Trophoblast cell (in vitro differentiated cells and primary cell): ENCODE results near the gene CFL1.
A peak's percentile ranks its signal among the peaks of the same experiment; 100 is the strongest.
"Not testable (repeated sequence)": the region's sequence is repeated elsewhere in the genome, so short reads cannot be mapped to it uniquely, and the experiment has no call there.

Experiments
- DNase-seq, 2 donors: peaks; one replicate each; pipeline ENCODE4 v3.0.0-alpha.2; 2016
- H2AFZ ChIP-seq: 2 replicates; pipeline ENCODE4 v1.6.1; 2013; ENCODE audit warnings: low read length, moderate library complexity, mild to moderate bottlenecking; ENCODE audit not compliant: insufficient read depth, poor library complexity
- H2AK5ac ChIP-seq: 2 replicates; pipeline ENCODE4 v1.6.1; 2013; ENCODE audit warnings: mild to moderate bottlenecking, low read length
- H2BK120ac ChIP-seq: 2 replicates; pipeline ENCODE4 v1.6.1; 2013; ENCODE audit warnings: low read length, mild to moderate bottlenecking, moderate library complexity; ENCODE audit not compliant: insufficient read depth, poor library complexity
- H2BK12ac ChIP-seq: 2 replicates; pipeline ENCODE4 v1.6.1; 2013; ENCODE audit warnings: mild to moderate bottlenecking, low read length, moderate library complexity
- H2BK5ac ChIP-seq: 2 replicates; pipeline ENCODE4 v1.6.1; 2013; ENCODE audit warnings: low read length, low read depth, moderate library complexity, mild to moderate bottlenecking; ENCODE audit not compliant: poor library complexity
- H3K14ac ChIP-seq: 2 replicates; pipeline ENCODE4 v1.6.1; 2013; ENCODE audit warnings: mild to moderate bottlenecking, low read length
- H3K18ac ChIP-seq: 2 replicates; pipeline ENCODE4 v1.6.1; 2013; ENCODE audit warnings: mild to moderate bottlenecking, low read length
- H3K23ac ChIP-seq: 2 replicates; pipeline ENCODE4 v1.6.1; 2013; ENCODE audit warnings: low read length
- H3K27ac ChIP-seq: 2 replicates; pipeline ENCODE4 v1.5.1; 2013; ENCODE audit warnings: low read depth, mild to moderate bottlenecking, inconsistent platforms, low read length, moderate library complexity
- H3K27me3 ChIP-seq: 2 replicates; pipeline ENCODE4 v1.6.1; 2013; ENCODE audit warnings: inconsistent platforms, mild to moderate bottlenecking, low read length, moderate library complexity; ENCODE audit not compliant: insufficient read depth
- H3K36me3 ChIP-seq, 2 experiments: 1 replicate in 1 of 2; 2 replicates in 1 of 2; pipeline ENCODE4 v1.6.1; 2013; ENCODE audit warnings: low read length in 2 of 2, mild to moderate bottlenecking in 2 of 2, moderate library complexity in 1 of 2; ENCODE audit not compliant: insufficient read depth in 2 of 2, control insufficient read depth in 1 of 2
- H3K4ac ChIP-seq: 2 replicates; pipeline ENCODE4 v1.6.1; 2013; ENCODE audit warnings: low read depth, mild to moderate bottlenecking, low read length, moderate library complexity
- H3K4me1 ChIP-seq, 2 experiments: 1 replicate in 1 of 2; 2 replicates in 1 of 2; pipeline ENCODE4 v1.6.1; 2013; ENCODE audit warnings: low read length in 2 of 2, mild to moderate bottlenecking in 2 of 2, moderate library complexity in 1 of 2; ENCODE audit not compliant: insufficient read depth in 2 of 2, control insufficient read depth in 1 of 2
- H3K4me2 ChIP-seq: 2 replicates; pipeline ENCODE4 v1.6.1; 2013; ENCODE audit warnings: inconsistent platforms, mild to moderate bottlenecking, low read length, moderate library complexity
- H3K4me3 ChIP-seq: 2 replicates; pipeline ENCODE4 v1.5.1; 2013; ENCODE audit warnings: mild to moderate bottlenecking, low read depth, low read length, inconsistent platforms
- H3K79me1 ChIP-seq: one replicate; pipeline ENCODE4 v1.6.1; 2013; ENCODE audit warnings: low read length
- H3K79me2 ChIP-seq: 2 replicates; pipeline ENCODE4 v1.6.1; 2013; ENCODE audit warnings: low read length, mild to moderate bottlenecking; ENCODE audit not compliant: control insufficient read depth, insufficient read depth, poor library complexity
- H3K9ac ChIP-seq: 2 replicates; pipeline ENCODE4 v1.6.1; 2013; ENCODE audit warnings: mild to moderate bottlenecking, low read length
- H3K9me3 ChIP-seq: 2 replicates; pipeline ENCODE4 v1.6.1; 2013; ENCODE audit warnings: low read depth, mild to moderate bottlenecking, control low read depth, inconsistent platforms, low read length; ENCODE audit not compliant: insufficient read depth
- H4K12ac ChIP-seq: 2 replicates; pipeline ENCODE4 v1.6.1; 2013; ENCODE audit warnings: low read depth, mild to moderate bottlenecking, low read length, moderate library complexity
- H4K8ac ChIP-seq: 2 replicates; pipeline ENCODE4 v1.6.1; 2013; ENCODE audit warnings: low read depth, mild to moderate bottlenecking, low read length, moderate library complexity
- H4K91ac ChIP-seq: one replicate; pipeline ENCODE4 v1.6.1; 2013; ENCODE audit warnings: low read depth, mild to moderate bottlenecking, low read length, moderate library complexity
- WGBS: extraction: QIAGEN DNeasy Blood & Tissue Kit; methylation state at CpG from one replicate; pipeline ENCODE4 v1.1.7; 2013; ENCODE audit warnings: missing lambda C conversion rate; ENCODE audit not compliant: insufficient read length, insufficient coverage; ENCODE audit errors: extremely low coverage; 5-methylcytosine and 5-hydroxymethylcytosine counted together

The CFL1 gene

DNA sequence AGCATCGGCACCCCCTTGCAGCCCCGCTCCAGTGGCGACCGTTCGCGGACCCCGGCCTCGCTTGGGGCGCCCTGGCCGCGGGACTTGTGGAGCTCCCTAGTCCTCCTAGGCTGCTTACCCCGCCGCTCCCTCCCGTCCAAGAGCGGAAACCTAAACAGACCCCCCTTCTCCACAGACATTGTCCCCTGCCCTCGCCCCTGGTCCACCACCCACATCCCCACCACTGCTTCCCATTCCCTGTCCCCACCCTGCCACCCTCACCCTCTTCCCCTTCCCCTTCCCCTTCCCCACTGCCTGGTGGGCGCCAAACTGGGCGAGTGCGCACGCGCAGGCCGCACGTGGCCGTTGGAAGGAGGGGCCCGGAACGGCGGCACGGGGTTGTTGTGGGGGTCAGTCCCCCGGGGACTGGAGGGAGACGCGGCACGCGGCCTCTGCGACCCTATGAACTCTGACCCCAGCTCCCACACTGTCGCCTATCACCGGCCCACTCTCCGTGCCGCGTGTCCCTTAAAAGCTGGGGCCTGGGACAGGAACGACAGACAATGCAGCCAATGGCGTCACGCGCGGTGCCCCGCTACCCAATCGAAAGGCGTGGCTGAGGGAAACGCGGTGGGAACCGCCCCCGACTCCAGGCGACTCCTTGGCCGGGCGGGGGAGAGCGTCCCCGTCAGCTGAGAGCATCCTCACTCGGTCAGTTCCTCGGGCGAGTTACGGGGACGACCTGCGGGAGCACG lies 24.5 kb downstream of the CFL1 start, which contains the start of gene SNX32:
Gene SNX32, plus strand, starts transcription at position 667 of the 734 bp plus-strand sequence. CDS start 103 bp downstream, outside the sequence.
- Histone ChIP-seq H3K79me2 (no peaks in the 10 kb centered on the region), H3K4me1 (peaks cover 0 to 9% of the 10 kb centered on the region in 2 experiments), H2BK12ac (no peak within 1 kb of the TSS), H3K9me3 (peaks cover 3% of the 10 kb centered on the region), H3K4me3 (peak within 1 kb of the TSS; percentile 68), H4K91ac (peak within 1 kb of the TSS; percentile 50), H3K4ac (no peak within 1 kb of the TSS), H4K8ac (peak within 1 kb of the TSS; percentile 87), H3K14ac (peak within 1 kb of the TSS; percentile 42), H3K79me1 (peaks cover 5% of the 10 kb centered on the region), H2AK5ac (no peak within 1 kb of the TSS), H4K12ac (peak within 1 kb of the TSS; percentile 43), H3K4me2 (peak within 1 kb of the TSS; percentile 82), H3K23ac (peak within 1 kb of the TSS; percentile 67), H2AFZ (peak within 1 kb of the TSS; percentile 32), H2BK5ac (no peak within 1 kb of the TSS), H3K27me3 (no peaks in the 10 kb centered on the region), H3K9ac (no peak within 1 kb of the TSS), H3K27ac (no peak within 1 kb of the TSS), H3K36me3 (no peaks in the 10 kb centered on the region), H3K18ac (peak within 1 kb of the TSS; percentile 15), H2BK120ac (peak within 1 kb of the TSS; percentile 9)
- WGBS: no CpG with 5 or more reads among the region's 63 CpGs
- DNase-seq: peak; percentile 87 to 93

DNA sequence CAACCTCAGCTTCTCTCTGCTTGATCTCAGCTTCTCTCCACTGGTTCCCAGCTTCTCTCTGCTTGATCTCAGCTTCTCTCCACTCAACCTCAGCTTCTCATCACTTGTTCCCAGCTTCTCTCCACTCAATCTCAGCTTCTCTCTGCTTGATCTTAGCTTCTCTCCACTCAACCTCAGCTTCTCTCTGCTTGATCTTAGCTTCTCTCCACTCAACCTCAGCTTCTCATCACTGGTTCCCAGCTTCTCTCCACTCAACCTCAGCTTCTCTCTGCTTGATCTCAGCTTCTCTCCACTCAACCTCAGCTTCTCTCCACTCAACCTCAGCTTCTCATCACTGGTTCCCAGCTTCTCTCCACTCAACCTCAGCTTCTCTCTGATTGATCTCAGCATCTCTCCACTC lies 25.7 kb downstream of the CFL1 start:
- H3K4me2 ChIP-seq, DNase-seq, H3K79me1 ChIP-seq, H3K4me3 ChIP-seq, H2BK5ac ChIP-seq, H2AK5ac ChIP-seq, H3K9me3 ChIP-seq, H3K18ac ChIP-seq, H3K27ac ChIP-seq, H3K23ac ChIP-seq, H3K36me3 ChIP-seq, H2BK12ac ChIP-seq, H3K79me2 ChIP-seq, H3K14ac ChIP-seq, H3K4me1 ChIP-seq, H3K27me3 ChIP-seq, H3K9ac ChIP-seq, H3K4ac ChIP-seq, H4K12ac ChIP-seq, H2BK120ac ChIP-seq, H2AFZ ChIP-seq, H4K91ac ChIP-seq, H4K8ac ChIP-seq: not testable (repeated sequence)

DNA sequence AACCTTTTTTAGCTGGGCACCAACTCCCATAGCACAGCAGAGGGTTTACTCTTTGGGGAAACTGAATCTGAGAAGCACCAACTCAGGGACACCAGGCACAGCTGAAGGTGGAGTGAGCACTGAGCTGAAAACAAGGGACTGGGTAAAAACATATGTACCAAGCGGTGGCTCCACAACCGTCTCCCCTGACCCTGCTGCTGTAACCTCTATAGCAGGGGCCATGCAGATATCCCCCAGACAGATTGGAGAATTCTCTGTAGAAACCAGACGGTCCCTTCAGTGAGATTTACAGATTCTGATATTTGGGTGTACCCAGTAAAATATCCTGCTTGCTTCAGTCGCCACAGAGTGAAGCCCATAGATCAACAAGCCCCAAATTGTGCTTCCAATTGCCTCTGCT lies 28.5 kb downstream of the CFL1 start:
- Histone ChIP-seq H3K79me1 (peaks cover 5% of the 10 kb centered on the region), H3K79me2 (no peaks in the 10 kb centered on the region), H3K18ac (no peak overlapping the region), H2AFZ (no peak overlapping the region), H3K14ac (no peak overlapping the region), H3K23ac (no peak overlapping the region), H3K9ac (no peak overlapping the region), H4K12ac (no peak overlapping the region), H2BK120ac (no peak overlapping the region), H3K36me3 (no peaks in the 10 kb centered on the region), H3K4me3 (no peak overlapping the region), H2AK5ac (no peak overlapping the region), H2BK5ac (no peak overlapping the region), H4K8ac (no peak overlapping the region), H3K27me3 (no peaks in the 10 kb centered on the region), H3K4me2 (no peak overlapping the region), H4K91ac (no peak overlapping the region), H3K4ac (no peak overlapping the region), H3K27ac (no peak overlapping the region), H3K4me1 (peaks cover 0 to 9% of the 10 kb centered on the region in 2 experiments), H2BK12ac (no peak overlapping the region), H3K9me3 (peaks cover 3% of the 10 kb centered on the region)
- no CpG with 5 or more reads among the region's 4 CpGs for WGBS
- no peak for DNase-seq

DNA sequence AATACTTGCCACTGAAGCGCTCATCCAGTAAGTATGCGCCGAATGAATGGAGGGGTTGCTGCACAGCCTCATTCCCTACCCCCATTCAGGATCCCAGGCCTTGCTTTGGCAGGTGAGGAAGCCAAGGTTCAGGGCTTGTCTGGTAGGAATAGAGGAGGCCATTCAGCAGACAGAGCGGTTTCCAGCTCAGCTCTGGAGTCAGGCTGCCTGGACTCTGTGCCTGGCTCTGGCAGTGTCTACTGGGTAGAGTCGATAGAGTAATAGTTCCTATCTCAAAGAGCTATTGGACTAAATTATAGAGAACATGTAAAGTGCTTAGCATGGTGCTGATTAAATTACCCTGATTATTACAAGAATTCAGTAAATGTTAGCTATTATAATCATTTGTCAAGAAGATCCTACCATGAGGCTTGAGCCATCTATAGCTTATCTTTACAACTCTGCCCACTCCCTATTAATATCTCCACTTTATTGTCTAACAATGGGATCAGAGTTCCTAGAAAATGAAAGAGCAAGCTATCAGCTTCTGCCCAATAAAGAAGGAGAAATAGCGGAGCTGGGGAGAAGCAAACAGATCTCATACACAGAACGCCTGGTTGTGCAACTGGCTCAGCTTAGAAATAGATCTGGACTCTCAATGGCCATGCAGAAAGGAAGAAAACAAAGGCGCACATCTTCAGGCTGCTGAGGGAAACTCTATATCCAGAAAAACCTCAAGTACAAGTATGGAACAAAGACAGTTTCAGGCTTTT lies 30.8 kb downstream of the CFL1 start:
- H2AFZ ChIP-seq: no peak overlapping the region
- no peak for DNase-seq
- H3K23ac ChIP-seq: no peak overlapping the region
- no peaks in the 10 kb centered on the region for H3K9me3 ChIP-seq
- no peaks in the 10 kb centered on the region for H3K79me1 ChIP-seq
- no peaks in the 10 kb centered on the region for H3K4me1 ChIP-seq
- no peak overlapping the region for H3K27ac ChIP-seq
- no peak overlapping the region for H3K9ac ChIP-seq
- H4K91ac ChIP-seq: no peak overlapping the region
- H3K4me3 ChIP-seq: no peak overlapping the region
- no peak overlapping the region for H3K4ac ChIP-seq
- no peaks in the 10 kb centered on the region for H3K79me2 ChIP-seq
- WGBS: no CpG with 5 or more reads among the region's 8 CpGs
- no peak overlapping the region for H4K8ac ChIP-seq
- H3K18ac ChIP-seq: no peak overlapping the region
- no peak overlapping the region for H2BK12ac ChIP-seq
- H3K36me3 ChIP-seq: no peaks in the 10 kb centered on the region
- H2BK5ac ChIP-seq: no peak overlapping the region
- no peak overlapping the region for H3K14ac ChIP-seq
- H2AK5ac ChIP-seq: no peak overlapping the region
- H3K4me2 ChIP-seq: no peak overlapping the region
- no peak overlapping the region for H4K12ac ChIP-seq
- no peaks in the 10 kb centered on the region for H3K27me3 ChIP-seq
- no peak overlapping the region for H2BK120ac ChIP-seq
